PC-9 (cell line): Measurements from ENCODE around the gene ANKK1.

ENCODE experiments used
- EZH2 ChIP-seq: fragments of 200-600 bp; sonication (generic); IDR thresholded peaks from 2 replicates; pipeline ENCODE4 v1.8.0; 2017; ENCODE audit warnings: antibody characterized with exemption, low read depth
- TF ChIP-seq, protein P1 (sequence below): fragments of 200-600 bp; sonication (generic); conservative IDR thresholded peaks from 2 replicates; pipeline ENCODE4 v1.6.1; 2017; ENCODE audit warnings: mixed run types, antibody characterized with exemption, mild to moderate bottlenecking, moderate library complexity

DNA sequence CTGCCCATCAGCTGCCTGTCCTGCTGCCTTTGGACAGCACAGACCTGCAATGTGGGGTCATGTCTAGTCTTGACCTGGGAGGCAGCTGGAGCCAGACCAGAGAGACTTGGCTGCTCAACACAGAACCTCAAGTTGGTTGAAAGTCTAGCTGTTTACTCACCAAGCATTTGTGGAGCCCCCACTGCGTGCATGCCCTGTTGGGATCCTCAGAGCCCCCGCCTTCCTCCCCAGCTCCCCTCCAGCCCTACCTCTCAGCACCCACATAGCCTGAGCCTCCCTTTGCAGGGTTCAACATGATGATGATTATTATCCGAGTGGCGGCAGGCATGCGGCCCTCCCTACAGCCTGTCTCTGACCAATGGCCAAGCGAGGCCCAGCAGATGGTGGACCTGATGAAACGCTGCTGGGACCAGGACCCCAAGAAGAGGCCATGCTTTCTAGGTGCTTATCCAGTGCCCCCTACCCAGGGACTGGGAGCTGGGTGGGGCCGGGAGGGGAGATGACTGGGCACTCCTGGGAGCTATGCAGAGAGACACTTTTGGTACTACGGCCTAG is 8.3 kb downstream of the ANKK1 start:
- TF ChIP-seq, protein P1, sequence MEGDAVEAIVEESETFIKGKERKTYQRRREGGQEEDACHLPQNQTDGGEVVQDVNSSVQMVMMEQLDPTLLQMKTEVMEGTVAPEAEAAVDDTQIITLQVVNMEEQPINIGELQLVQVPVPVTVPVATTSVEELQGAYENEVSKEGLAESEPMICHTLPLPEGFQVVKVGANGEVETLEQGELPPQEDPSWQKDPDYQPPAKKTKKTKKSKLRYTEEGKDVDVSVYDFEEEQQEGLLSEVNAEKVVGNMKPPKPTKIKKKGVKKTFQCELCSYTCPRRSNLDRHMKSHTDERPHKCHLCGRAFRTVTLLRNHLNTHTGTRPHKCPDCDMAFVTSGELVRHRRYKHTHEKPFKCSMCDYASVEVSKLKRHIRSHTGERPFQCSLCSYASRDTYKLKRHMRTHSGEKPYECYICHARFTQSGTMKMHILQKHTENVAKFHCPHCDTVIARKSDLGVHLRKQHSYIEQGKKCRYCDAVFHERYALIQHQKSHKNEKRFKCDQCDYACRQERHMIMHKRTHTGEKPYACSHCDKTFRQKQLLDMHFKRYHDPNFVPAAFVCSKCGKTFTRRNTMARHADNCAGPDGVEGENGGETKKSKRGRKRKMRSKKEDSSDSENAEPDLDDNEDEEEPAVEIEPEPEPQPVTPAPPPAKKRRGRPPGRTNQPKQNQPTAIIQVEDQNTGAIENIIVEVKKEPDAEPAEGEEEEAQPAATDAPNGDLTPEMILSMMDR = no peak
- TF ChIP-seq EZH2 = no peak
